Measurements from ENCODE around the gene SHB.

DNA sequence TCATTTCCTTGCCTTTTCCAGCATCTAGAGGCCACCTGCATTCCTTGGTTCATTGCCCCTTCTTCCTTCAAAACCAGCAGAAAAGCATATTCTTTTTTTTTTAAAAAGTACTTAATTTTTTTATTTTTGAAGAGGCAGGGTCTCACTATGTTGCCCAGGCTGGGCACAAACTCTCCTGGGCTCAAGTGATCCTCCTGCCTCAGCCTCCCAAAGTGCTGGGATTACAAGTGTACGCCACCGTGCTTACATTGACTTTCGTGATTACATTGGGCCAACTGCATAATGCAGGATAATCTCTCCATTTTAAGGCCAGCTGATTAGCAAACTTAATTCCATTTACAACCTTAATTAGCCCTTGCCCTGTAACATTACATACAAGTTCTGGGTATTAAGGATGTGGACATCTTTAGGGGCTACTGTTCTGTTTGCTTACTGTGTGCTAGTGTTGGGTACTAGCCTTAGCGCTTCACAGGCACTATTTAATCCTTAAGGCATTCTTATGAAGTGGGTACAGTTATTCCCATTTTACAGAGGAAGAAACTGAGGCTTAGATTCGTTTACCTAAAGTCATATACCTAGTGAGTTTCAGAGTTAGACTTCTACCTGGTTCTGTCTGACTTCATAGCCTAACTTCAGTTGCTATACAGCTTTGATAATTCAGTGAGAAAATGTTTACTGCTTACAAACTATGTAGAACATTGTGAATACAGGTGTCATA lies 198.8 kb downstream of the SHB start:
- TF ChIP-seq CEBPB (IDR thresholded peaks at IDR 0.05) (no peak), RCOR1 (IDR thresholded peaks at IDR 0.05; ENCODE audit: low read depth, low read length) (no peak), SMC3 (IDR thresholded peaks at IDR 0.05) (no peak), TP53 (CRISPR knock-in tag; IDR thresholded peaks at IDR 0.05) (no peak), PHF8 (IDR thresholded peaks at IDR 0.05; ENCODE audit: borderline replicate concordance, low read depth) (no peak), RFX5 (IDR thresholded peaks at IDR 0.05) (no peak)
- TF ChIP-seq, protein P1, sequence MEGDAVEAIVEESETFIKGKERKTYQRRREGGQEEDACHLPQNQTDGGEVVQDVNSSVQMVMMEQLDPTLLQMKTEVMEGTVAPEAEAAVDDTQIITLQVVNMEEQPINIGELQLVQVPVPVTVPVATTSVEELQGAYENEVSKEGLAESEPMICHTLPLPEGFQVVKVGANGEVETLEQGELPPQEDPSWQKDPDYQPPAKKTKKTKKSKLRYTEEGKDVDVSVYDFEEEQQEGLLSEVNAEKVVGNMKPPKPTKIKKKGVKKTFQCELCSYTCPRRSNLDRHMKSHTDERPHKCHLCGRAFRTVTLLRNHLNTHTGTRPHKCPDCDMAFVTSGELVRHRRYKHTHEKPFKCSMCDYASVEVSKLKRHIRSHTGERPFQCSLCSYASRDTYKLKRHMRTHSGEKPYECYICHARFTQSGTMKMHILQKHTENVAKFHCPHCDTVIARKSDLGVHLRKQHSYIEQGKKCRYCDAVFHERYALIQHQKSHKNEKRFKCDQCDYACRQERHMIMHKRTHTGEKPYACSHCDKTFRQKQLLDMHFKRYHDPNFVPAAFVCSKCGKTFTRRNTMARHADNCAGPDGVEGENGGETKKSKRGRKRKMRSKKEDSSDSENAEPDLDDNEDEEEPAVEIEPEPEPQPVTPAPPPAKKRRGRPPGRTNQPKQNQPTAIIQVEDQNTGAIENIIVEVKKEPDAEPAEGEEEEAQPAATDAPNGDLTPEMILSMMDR (IDR thresholded peaks at IDR 0.05) = no peak

Measured in A549 (cell line).